ENCODE results near the gene CCL3. TPM values are rescaled to one million over a fixed set of nuclear protein-coding genes. Genes with fewer than 3 reads are reported as not detected.

Gene CCL3
- total RNA-seq, result 1 to 10 TPM in 2 of 4 donors, not detected in 2; 1.7 to 3.9 TPM

DNA sequence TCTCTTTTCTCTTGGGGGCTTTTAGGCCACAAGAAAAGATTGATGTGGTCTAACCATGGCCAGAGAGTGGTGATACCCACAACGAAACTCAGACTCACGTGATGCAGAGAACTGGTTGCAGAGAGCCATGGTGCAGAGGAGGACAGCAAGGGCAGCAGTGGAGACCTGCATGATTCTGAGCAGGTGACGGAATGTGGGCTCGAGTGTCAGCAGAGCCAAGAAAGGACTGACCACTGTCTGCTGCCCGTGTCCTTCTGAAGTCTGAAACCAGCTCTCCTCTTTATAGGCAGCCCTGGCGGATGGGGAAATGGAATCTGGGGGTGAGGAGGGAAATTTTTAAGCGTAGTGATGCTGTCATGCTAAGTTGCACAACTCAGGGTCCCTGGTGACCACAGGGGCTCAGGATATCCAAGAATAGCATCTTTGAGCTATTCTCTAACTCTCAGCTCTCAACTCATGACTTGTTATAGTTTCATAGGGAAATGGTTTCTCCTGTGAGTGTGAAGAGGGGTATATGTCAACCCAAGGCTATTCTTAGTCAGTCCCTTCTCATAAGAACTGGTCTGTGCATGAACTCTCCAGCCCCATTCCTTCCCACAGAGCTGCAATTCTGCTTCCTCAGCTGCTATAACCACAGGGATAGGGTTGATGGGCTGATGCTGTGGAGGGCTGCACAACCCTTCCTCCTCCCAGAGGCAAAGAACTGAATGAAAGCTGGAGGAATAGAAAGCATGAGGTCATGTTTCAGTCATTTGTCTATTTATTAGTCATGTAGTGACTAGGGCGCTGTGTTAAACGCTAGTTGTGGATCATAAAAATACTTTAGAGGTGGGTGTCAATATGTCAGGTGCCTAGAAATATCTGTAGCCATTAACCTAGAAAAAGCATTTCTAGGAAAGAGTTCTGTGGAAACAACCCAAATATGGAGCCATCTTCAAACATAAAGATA, at the start of gene CCL3:
TSS of gene CCL3 (minus strand) at position 256 of the 949 bp plus-strand sequence. CDS start at position 171, 85 bp downstream.
- Histone ChIP-seq H3K27ac (no peak within 1 kb of the TSS), H3K36me3 (no peaks in the 10 kb centered on the region), H3K4me3 (replicated peaks in 1 of 3) (no peak within 1 kb of the TSS), H3K9me3 (no peaks in the 10 kb centered on the region), H3K4me1 (no peaks in the 10 kb centered on the region), H3K27me3 (no peaks in the 10 kb centered on the region)
- intact Hi-C loops (cut with DNase I), result no loop called here
- TF ChIP-seq, protein P1, sequence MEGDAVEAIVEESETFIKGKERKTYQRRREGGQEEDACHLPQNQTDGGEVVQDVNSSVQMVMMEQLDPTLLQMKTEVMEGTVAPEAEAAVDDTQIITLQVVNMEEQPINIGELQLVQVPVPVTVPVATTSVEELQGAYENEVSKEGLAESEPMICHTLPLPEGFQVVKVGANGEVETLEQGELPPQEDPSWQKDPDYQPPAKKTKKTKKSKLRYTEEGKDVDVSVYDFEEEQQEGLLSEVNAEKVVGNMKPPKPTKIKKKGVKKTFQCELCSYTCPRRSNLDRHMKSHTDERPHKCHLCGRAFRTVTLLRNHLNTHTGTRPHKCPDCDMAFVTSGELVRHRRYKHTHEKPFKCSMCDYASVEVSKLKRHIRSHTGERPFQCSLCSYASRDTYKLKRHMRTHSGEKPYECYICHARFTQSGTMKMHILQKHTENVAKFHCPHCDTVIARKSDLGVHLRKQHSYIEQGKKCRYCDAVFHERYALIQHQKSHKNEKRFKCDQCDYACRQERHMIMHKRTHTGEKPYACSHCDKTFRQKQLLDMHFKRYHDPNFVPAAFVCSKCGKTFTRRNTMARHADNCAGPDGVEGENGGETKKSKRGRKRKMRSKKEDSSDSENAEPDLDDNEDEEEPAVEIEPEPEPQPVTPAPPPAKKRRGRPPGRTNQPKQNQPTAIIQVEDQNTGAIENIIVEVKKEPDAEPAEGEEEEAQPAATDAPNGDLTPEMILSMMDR (IDR thresholded peaks at IDR 0.05), result no peak
- no peak for TF ChIP-seq POLR2A (IDR thresholded peaks at IDR 0.05)
- DNase-seq, result no peak
- WGBS, 2 donors, result 72 to 76% methylated on average over 9 of the region's 9 CpGs

DNA sequence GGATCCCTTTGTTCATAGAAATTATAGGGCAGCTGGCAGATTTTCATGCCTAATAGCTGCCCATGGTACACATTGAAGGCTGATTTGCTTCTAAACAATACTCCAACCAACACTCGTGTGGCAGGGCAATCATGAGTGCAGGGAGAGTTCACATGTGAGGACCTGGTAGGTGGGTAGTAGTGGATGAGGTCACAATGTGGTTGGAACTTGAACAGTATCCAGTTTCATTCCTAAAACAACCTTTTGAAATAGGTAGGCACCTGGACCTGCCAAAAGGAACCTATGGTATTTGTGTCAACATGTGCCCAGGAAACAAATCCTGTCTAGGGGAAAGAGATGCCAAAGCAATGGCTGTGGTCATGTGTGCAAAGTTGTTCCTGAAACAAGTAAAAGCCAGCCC, 46.5 kb upstream of the CCL3 start:
- no peak overlapping the region for H3K4me3 ChIP-seq (replicated peaks in 1 of 3)
- no peak overlapping the region for H3K27ac ChIP-seq
- H3K9me3 ChIP-seq, result no peaks in the 10 kb centered on the region
- TF ChIP-seq POLR2A (IDR thresholded peaks at IDR 0.05), result no peak
- TF ChIP-seq, protein P1 (IDR thresholded peaks at IDR 0.05), result no peak
- H3K4me1 ChIP-seq, result peaks cover 0 to 20% of the 10 kb centered on the region in 2 donors
- DNase-seq, result peak; percentile 19 to 42
- H3K27me3 ChIP-seq, result no peaks in the 10 kb centered on the region
- intact Hi-C loops (cut with DNase I), result no loop called here
- no peaks in the 10 kb centered on the region for H3K36me3 ChIP-seq
- 27 to 39% methylated on average over 1 of the region's 1 CpG for WGBS, 2 donors

DNA sequence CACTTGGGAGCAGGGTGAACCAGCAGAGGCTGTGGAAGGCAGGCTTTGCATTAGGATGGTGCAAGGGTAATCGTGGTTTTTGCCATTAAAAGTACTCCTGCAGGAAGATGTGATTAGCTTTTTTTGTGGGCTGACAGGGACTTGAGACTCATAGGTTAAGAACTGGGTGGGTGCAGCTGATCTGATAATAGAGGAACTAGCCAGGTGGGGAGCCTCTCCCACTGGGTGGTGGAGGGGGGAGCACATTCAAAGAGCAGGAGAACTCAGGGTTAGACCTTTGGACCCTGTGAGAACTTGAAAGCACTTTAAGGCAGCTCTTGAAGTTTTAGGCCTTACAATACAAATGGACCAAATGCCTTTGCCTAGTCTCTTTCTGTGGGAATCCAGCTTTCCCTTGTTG, 46.1 kb upstream of the CCL3 start:
- H3K9me3 ChIP-seq, result no peaks in the 10 kb centered on the region
- H3K4me3 ChIP-seq (replicated peaks in 1 of 3), result no peak overlapping the region
- H3K27ac ChIP-seq, result no peak overlapping the region
- intact Hi-C loops (cut with DNase I), result no loop called here
- H3K27me3 ChIP-seq, result no peaks in the 10 kb centered on the region
- DNase-seq, result no peak
- no peaks in the 10 kb centered on the region for H3K36me3 ChIP-seq
- TF ChIP-seq POLR2A (IDR thresholded peaks at IDR 0.05), result no peak
- TF ChIP-seq, protein P1 (IDR thresholded peaks at IDR 0.05), result no peak
- WGBS, 2 donors, result 63 to 97% methylated on average over 1 of the region's 1 CpG
- peaks cover 0 to 20% of the 10 kb centered on the region in 2 donors for H3K4me1 ChIP-seq

DNA sequence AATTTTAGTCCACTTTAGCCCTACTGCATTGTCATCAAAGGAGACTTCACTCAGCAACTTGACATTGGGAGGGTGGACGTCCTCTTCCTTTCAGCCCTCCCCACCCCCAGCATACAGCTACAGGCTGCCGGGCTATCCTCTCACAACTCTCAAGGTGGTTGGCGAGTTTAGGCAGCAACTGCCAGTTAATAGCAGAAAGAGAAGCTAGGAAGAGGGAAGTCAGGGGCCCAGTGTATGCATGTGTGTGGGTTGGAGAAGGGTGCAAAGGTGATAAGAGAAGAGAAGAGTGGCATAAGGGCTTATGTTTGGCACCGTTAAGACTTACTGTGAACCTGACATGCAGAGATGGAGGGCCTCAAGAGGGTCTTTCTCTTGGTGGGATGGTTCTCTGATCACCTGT, 45.5 kb upstream of the CCL3 start:
- H3K27me3 ChIP-seq, result no peaks in the 10 kb centered on the region
- H3K27ac ChIP-seq, result no peak overlapping the region
- intact Hi-C loops (cut with DNase I), result no loop called here
- no peak overlapping the region for H3K4me3 ChIP-seq (replicated peaks in 1 of 3)
- H3K4me1 ChIP-seq, result peaks cover 0 to 20% of the 10 kb centered on the region in 2 donors
- TF ChIP-seq, protein P1 (IDR thresholded peaks at IDR 0.05), result no peak
- TF ChIP-seq POLR2A (IDR thresholded peaks at IDR 0.05), result no peak
- DNase-seq, result no peak
- 70 to 77% methylated on average over 4 of the region's 4 CpGs for WGBS, 2 donors
- H3K36me3 ChIP-seq, result no peaks in the 10 kb centered on the region
- no peaks in the 10 kb centered on the region for H3K9me3 ChIP-seq

DNA sequence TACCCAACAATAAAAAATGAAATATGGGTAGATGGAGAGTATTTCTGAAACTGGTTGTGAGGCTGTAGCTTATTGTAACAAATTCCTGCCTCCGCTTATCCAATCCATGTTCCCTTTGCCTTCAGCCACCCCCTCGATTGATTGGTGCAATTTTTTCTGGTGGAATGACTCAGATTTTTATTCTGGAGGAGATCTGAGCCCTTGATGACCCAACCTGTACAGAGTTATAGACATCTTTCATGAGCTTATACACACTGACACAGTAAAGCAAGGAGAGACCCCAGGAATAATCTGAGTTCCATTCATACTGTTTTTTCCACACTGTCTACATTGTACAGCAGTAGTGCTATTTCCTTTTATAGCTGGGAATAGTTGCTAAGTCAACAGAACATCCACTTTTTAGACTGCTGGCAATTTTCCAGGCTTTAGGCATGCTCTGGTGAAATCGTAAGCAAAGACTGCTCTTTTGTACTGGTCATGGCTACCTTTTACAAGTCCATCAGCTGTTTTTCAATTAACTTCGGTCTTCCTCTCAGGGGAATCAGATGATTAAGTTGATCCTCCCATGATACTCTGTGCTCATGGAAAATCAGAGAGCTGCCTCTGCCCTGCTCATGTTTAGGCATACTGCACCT, 43.8 kb upstream of the CCL3 start:
- Histone ChIP-seq H3K27ac (no peak overlapping the region), H3K36me3 (no peaks in the 10 kb centered on the region), H3K27me3 (no peaks in the 10 kb centered on the region), H3K9me3 (no peaks in the 10 kb centered on the region), H3K4me3 (replicated peaks in 1 of 3) (no peak overlapping the region), H3K4me1 (peaks cover 0 to 20% of the 10 kb centered on the region in 2 donors)
- intact Hi-C loops (cut with DNase I), result no loop called here
- WGBS, 2 donors, result 40 to 47% methylated on average over 4 of the region's 4 CpGs
- peak; percentile 45 to 49 for DNase-seq
- TF ChIP-seq, protein P1 (IDR thresholded peaks at IDR 0.05), result no peak
- TF ChIP-seq POLR2A (IDR thresholded peaks at IDR 0.05), result no peak

All from thyroid gland (tissue), 4 donors.